ENCODE data around the gene RTF2.

Gene RTF2

DNA sequence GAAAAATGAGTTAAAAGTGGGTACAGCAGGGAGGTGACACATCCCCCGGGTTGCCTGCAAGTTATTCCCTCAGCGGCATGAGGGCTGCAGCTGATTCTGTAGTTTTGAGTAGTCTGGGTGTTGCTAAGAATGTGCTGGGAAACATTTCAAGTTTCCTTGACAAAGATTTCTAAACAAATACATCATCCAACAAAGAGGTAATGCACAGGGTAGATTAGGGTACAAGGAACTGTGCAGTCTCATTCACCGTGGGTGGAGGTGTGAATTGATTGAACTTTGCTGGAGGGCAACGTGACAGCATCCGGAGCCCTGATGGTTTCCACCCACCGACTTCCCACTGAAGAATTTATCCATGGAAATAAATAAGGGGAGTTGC is 34.6 kb upstream of the RTF2 start:
- TF ChIP-seq, protein P1, sequence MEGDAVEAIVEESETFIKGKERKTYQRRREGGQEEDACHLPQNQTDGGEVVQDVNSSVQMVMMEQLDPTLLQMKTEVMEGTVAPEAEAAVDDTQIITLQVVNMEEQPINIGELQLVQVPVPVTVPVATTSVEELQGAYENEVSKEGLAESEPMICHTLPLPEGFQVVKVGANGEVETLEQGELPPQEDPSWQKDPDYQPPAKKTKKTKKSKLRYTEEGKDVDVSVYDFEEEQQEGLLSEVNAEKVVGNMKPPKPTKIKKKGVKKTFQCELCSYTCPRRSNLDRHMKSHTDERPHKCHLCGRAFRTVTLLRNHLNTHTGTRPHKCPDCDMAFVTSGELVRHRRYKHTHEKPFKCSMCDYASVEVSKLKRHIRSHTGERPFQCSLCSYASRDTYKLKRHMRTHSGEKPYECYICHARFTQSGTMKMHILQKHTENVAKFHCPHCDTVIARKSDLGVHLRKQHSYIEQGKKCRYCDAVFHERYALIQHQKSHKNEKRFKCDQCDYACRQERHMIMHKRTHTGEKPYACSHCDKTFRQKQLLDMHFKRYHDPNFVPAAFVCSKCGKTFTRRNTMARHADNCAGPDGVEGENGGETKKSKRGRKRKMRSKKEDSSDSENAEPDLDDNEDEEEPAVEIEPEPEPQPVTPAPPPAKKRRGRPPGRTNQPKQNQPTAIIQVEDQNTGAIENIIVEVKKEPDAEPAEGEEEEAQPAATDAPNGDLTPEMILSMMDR (IDR thresholded peaks at IDR 0.05; ENCODE audit: control insufficient read depth, insufficient read depth, low read depth, low read length, missing control alignments), result no peak
- no peak overlapping the region for H3K4me3 ChIP-seq (ENCODE audit: control insufficient read depth, low read depth, low read length)
- DNase-seq (ENCODE audit: low read depth), result peak; percentile 60

DNA sequence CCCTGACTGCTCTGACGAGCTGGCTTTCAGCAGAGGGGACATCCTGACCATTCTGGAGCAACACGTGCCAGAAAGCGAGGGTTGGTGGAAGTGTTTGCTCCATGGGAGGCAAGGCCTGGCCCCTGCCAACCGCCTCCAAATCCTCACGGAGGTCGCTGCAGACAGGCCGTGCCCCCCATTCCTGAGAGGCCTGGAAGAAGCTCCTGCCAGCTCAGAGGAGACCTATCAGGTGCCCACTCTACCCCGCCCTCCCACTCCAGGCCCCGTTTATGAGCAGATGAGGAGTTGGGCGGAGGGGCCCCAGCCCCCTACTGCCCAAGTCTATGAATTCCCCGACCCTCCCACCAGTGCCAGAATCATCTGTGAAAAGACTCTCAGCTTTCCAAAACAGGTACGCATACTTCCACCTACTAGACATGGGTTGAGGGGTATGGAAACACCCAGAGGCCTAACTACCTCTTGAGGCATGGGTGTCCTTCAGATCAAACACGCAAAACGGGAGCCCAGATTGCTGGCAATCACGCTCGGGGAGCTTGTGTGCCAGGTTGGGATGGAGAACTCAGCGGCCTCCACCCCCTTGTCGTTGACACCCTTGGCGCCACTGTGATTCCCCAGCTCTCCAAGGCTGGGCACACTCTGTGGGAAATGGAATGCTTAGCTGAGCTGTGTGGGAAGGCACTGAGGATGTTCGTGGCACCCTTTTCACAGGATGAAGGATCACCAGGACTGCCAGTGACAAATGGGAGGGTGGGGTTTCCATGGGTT is 31.0 kb upstream of the RTF2 start:
- TF ChIP-seq, protein P1 (IDR thresholded peaks at IDR 0.05; ENCODE audit: control insufficient read depth, insufficient read depth, low read depth, low read length, missing control alignments), result no peak
- no peak for DNase-seq (ENCODE audit: low read depth)
- no peak overlapping the region for H3K4me3 ChIP-seq (ENCODE audit: control insufficient read depth, low read depth, low read length)

DNA sequence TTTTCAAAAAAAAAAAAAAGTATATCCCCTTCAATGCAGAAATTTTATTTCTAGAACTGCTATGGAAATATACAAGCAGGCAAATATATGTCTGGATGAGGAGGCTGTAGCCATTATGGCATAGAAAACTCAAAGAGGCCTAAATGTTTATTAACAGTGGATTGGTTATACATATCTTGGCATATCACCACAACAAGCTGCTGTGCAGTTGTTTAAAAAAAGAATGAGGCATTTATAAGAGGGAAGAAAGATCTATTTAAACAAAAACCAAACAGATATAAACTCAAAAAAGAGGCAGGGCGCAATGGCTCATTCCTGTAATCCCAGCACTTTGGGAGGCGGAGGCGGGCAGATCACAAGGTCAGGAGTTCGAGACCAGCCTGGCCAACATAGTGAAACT is 30.1 kb upstream of the RTF2 start:
- H3K4me3 ChIP-seq (ENCODE audit: control insufficient read depth, low read depth, low read length), result no peak overlapping the region
- no peak for DNase-seq (ENCODE audit: low read depth)

DNA sequence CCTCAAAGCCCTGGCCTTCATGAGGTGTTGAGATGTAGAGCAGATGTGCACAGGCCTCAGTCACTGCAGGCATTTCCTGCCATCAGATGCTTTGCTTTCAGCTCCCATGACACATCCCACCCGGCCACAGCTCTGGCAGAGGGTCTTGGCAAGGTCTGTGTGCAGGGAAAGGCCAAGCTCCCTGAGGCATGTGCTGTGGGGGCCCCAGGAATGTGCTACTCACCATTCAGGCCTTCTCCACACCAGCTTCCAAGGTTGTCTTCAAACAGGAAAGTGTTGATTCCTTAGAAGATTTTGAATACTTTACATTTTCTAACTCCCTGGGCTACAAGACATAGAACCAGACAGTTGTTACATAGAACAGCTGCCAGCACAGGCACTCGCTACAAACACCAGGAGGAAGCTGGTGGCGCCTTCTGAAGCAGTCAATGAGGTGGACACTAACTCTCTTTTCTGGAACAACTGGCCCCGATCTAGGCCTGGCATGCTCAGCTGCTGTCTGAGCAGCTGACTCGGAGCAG is 28.6 kb upstream of the RTF2 start:
- peak; percentile 95 for DNase-seq (ENCODE audit: low read depth)
- TF ChIP-seq, protein P1 (IDR thresholded peaks at IDR 0.05; ENCODE audit: control insufficient read depth, insufficient read depth, low read depth, low read length, missing control alignments), result no peak
- H3K4me3 ChIP-seq (ENCODE audit: control insufficient read depth, low read depth, low read length), result no peak overlapping the region

More for the DNA sequence above, 30.1 kb upstream of the RTF2 start:
- TF ChIP-seq, protein P1 (IDR thresholded peaks at IDR 0.05; ENCODE audit: control insufficient read depth, insufficient read depth, low read depth, low read length, missing control alignments), result no peak

DNA sequence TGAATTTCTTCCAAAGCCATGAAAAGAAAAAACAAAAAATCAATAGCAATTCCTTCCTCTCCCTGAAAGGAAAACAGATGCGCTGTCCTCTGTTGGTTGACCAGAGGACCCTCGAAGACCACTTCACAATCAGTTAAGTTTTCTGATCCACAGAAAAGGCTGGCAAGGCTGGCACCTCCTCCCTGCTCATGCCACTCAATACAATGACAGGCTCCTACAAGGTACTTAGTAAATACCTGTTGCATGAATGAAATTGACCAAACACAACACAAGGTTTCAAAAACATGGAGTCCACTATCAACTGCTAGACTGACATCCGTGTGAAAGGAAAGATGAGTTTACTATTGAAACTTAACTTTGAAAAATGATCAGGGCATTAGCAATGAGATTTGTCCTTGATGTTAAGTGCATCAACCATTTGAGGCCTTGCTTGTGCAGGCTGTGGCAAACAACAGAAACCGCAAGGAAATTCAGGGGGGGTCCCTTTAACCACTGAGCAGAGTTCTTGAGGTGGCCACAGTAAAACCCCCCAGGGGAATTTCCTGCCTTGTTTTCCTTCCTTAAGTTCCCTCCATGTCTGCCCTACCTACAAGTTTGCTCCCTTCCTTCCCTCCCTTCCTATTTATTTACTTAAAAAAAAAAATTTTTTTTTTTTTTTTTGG is 27.9 kb upstream of the RTF2 start:
- no peak overlapping the region for H3K4me3 ChIP-seq (ENCODE audit: control insufficient read depth, low read depth, low read length)
- TF ChIP-seq, protein P1 (IDR thresholded peaks at IDR 0.05; ENCODE audit: control insufficient read depth, insufficient read depth, low read depth, low read length, missing control alignments), result no peak
- DNase-seq (ENCODE audit: low read depth), result no peak

DNA sequence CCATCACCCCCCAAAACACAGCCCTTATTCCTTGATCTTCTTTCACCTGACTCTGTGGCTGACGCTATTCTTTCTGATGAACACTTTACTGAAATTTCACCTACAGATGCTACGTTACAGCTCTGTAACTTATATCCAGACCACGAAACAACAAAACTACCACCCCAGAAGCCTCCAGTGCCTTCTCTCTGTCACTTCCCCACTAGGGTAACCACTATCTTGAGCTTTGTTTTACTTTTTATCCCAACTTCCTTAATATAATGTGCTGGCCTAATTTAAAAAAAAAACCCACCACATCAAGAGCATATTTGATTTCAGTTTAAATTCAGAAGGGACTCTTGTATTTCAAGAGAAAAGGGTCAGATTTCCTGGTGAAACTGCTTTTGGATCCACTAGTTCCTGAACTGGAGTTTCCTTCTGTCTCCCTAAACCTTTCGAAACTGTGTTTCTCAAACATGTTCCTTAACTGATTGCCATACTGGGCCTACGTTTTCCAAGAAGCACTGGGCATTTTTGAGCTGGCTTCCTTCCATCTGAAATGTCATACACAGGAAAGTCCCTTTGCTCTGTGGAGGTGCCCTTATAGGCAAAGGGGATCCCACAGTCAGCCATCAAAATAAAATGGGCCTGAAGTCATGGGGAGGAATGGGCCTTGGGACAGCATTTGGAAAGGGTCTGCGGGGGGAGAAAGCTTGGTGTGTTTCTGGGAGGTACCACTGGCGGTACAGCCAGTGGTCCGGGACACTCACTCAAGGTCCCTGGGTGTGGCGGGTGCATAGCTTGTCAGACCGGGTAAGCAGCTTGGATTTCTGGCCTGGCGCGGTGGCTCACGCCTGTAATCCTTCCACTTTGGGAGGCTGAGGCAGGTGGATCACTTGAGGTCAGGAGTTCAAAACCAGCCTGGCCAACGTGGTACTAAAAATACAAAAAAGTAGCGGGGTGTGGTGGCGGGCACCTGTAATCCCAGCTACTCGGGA is 25.8 kb upstream of the RTF2 start:
- H3K4me3 ChIP-seq (ENCODE audit: control insufficient read depth, low read depth, low read length), result no peak overlapping the region
- DNase-seq (ENCODE audit: low read depth), result no peak
- TF ChIP-seq, protein P1 (IDR thresholded peaks at IDR 0.05; ENCODE audit: control insufficient read depth, insufficient read depth, low read depth, low read length, missing control alignments), result no peak
